KBM-7 (cell line): ENCODE measurements around the gene TK1.

ENCODE experiments used
- DNase-seq: peaks from one replicate; pipeline ENCODE4 v3.0.0-alpha.2; 2015
- in situ Hi-C: fragments of 300-500 bp; cut with MboI; formaldehyde crosslinking; loops from 2 replicates; pipeline ENCODE4 v1.14.3; 2020; ENCODE audit warnings: low sequenced_read_pairs, low pct_unique_long_range_greater_than_20kb, mixed read lengths

The TK1 gene

DNA sequence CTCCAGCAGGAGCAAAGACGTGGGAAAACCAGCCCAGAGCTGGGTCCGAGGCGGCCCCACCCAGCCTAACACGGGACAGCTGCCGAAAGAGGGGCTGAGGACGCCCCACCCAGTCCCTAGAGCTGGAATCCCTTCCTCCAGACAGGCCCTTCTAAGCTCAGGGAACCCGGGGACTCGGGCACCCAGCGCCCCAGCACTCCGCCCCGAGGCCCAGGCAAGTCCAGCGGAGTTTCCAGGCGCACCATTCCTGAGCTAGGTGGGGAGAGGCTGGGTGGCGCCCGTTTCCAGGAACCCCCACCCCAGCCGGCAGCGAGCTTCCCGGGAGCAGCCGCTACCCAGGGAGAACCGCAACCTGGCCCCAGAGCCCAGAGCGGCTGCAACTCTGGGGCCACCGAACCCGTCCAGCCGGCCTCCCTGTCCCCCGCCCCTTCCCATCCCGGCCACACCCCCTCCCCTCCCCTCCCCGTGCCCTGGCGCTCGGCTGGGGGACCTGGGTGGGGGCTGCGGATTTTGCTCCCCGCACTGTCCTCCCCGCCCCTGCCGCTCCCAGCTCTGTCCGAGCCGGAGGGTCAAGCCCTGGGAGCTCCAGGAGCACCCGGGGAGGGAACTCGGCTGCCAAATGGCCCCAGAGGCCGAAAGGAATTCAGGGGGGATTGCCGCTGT, 58.8 kb downstream of the TK1 start:
- peak; percentile 28 for DNase-seq
- in situ Hi-C loops: no loop called here

DNA sequence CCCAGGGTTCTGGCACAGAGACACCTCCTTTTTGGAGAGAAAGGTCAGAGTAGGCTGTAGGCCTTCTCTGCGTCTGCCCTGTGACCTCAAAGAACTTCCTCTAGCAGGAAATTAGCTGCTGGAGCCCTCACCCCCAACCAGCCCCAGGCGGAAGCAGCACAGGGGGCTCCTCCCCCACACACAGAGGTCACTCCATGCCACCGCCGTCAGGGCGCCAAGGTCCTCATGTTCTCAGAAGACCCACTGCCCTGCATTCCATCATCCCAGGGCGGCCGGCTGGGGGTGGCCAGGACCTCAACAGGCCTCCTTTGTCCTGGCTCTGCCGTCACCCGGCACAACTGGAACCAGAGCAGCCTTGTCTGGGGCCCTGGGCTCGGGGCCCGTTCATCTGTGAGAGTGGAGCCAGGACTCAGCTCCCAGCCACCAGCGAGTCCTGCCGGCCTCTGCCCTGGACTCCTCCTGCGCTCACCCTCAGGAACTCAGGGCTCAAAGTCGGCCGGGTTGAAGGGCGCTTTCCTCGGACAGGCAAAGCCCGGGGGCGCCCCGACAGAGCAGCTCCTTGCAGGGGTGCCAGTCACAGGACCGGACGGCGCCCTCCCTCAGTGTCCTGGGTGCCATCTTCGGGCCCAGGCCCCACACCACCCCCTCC, 59.5 kb downstream of the TK1 start:
- DNase-seq: peak; percentile 84
- in situ Hi-C loops: no loop called here

GRCh38 chr17:78126895-78127238, 60.0 kb downstream of the TK1 start:
- in situ Hi-C loops: no loop called here
- DNase-seq: no peak

GRCh38 chr17:78125976-78126894, 60.6 kb downstream of the TK1 start:
- in situ Hi-C loops: no loop called here
- no peak for DNase-seq

GRCh38 chr17:78125138-78125913, 61.5 kb downstream of the TK1 start:
- DNase-seq: peak; percentile 28
- in situ Hi-C loops: no loop called here

- in situ Hi-C loops: no loop called here
- no peak for DNase-seq
Observed at GRCh38 chr17:78124836-78125137, 62.1 kb downstream of the TK1 start.
